HL-60 (cell line): ENCODE data around the gene PIN1.

Experiments
- DNase-seq, 2 experiments: peaks; one replicate each; pipeline ENCODE4 v3.0.0-alpha.2; 2010 to 2020; ENCODE audit warnings: low read depth in 1 of 2, low spot score in 1 of 2
- H3K27ac ChIP-seq: fragments of 250-450 bp; sonication (Bioruptor Pico); replicated peaks from 2 replicates; pipeline ENCODE4 v1.5.1; 2020; ENCODE audit warnings: mild to moderate bottlenecking, moderate library complexity
- H3K27me3 ChIP-seq: fragments of 250-450 bp; sonication (Bioruptor Pico); 2 replicates; pipeline ENCODE4 v1.5.1; 2021; ENCODE audit warnings: mild to moderate bottlenecking, moderate library complexity; ENCODE audit not compliant: insufficient read depth, poor library complexity, severe bottlenecking
- H3K4me3 ChIP-seq: replicated peaks from 2 replicates; pipeline ENCODE4 v1.5.1; 2011; ENCODE audit warnings: mild to moderate bottlenecking, control low read depth, low read length; ENCODE audit not compliant: insufficient read depth
- GABPA ChIP-seq: IDR thresholded peaks from 2 replicates; pipeline ENCODE4 v1.6.1; 2012; ENCODE audit warnings: low read depth
- POLR2AphosphoS5 ChIP-seq: IDR thresholded peaks from 2 replicates; pipeline ENCODE4 v1.6.1; 2012; ENCODE audit warnings: low read depth
- SPI1 ChIP-seq: IDR thresholded peaks from 2 replicates; pipeline ENCODE4 v1.6.1; 2012; ENCODE audit warnings: low read depth, mild to moderate bottlenecking, borderline replicate concordance
- TF ChIP-seq, protein P1 (sequence below): IDR thresholded peaks from 2 replicates; pipeline ENCODE4 v1.6.1; 2012; ENCODE audit warnings: low read depth; ENCODE audit not compliant: insufficient replicate concordance
- TF ChIP-seq, protein P2 (sequence below): IDR thresholded peaks from one replicate; pipeline ENCODE4 v1.5.1; 2011; ENCODE audit warnings: low read length, control low read depth, inconsistent platforms; ENCODE audit not compliant: insufficient read depth

Gene PIN1

DNA sequence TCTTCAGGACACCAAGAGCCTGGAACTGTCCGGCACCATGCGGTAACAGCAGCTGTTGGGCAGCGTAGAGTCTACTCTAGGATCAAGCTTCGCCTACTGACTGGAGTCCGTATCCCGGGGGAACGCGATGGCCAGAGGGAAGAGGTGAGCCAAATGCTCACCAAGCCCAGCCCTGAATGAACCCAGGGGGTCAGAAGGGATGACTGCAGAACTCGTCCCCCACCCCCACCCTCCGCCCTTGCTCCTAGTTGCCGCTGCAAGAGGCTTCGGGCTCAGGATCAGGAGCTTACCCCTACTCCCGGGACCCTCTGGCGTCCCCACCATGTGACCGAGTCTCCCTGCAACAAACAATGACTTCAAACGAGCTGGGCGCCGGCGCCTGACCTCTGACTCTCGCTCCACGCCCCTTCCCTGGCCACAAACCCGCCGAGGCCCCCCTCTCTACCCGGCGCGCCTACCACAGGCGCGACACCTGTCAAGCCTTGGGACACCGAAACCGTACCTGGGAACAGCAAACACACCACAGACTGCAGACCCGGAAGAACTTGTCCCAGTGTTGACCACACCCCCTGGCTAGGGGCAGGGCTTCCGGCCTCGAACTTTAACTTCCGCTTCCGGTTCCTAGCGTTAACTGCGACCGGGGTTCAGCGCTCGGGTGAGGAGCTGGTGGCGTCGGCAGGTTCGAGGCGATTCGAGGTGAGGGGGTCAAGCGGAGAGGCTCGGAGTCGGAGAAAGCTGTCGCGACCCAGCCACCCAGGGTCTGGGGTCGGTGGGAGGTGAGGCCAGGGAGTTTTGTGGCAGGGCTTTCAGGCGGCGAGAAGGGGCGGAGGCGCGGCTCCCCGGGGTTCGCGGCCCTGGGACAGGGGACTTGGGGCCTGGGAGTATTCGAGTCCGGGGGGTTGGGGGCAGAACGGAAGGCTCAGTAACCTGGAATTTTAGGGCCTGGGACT is 7.6 kb upstream of the PIN1 start, which contains the start of gene UBL5:
Gene UBL5 (plus strand): TSS at position 630 of the 950 bp plus-strand sequence. CDS start 420 bp downstream, outside the sequence.
- DNase-seq: peak; percentile 93 to 96
- Histone ChIP-seq H3K27ac (peak within 1 kb of the TSS; percentile 79), H3K4me3 (peak within 1 kb of the TSS; percentile 100), H3K27me3 (no peaks in the 10 kb centered on the region)
- TF ChIP-seq SPI1 (no peak), POLR2AphosphoS5 (peak; percentile 84; the same call in 1 of the 2 replicates), GABPA (peak; percentile 98)
- TF ChIP-seq, protein P1, sequence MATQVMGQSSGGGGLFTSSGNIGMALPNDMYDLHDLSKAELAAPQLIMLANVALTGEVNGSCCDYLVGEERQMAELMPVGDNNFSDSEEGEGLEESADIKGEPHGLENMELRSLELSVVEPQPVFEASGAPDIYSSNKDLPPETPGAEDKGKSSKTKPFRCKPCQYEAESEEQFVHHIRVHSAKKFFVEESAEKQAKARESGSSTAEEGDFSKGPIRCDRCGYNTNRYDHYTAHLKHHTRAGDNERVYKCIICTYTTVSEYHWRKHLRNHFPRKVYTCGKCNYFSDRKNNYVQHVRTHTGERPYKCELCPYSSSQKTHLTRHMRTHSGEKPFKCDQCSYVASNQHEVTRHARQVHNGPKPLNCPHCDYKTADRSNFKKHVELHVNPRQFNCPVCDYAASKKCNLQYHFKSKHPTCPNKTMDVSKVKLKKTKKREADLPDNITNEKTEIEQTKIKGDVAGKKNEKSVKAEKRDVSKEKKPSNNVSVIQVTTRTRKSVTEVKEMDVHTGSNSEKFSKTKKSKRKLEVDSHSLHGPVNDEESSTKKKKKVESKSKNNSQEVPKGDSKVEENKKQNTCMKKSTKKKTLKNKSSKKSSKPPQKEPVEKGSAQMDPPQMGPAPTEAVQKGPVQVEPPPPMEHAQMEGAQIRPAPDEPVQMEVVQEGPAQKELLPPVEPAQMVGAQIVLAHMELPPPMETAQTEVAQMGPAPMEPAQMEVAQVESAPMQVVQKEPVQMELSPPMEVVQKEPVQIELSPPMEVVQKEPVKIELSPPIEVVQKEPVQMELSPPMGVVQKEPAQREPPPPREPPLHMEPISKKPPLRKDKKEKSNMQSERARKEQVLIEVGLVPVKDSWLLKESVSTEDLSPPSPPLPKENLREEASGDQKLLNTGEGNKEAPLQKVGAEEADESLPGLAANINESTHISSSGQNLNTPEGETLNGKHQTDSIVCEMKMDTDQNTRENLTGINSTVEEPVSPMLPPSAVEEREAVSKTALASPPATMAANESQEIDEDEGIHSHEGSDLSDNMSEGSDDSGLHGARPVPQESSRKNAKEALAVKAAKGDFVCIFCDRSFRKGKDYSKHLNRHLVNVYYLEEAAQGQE: no peak

DNA sequence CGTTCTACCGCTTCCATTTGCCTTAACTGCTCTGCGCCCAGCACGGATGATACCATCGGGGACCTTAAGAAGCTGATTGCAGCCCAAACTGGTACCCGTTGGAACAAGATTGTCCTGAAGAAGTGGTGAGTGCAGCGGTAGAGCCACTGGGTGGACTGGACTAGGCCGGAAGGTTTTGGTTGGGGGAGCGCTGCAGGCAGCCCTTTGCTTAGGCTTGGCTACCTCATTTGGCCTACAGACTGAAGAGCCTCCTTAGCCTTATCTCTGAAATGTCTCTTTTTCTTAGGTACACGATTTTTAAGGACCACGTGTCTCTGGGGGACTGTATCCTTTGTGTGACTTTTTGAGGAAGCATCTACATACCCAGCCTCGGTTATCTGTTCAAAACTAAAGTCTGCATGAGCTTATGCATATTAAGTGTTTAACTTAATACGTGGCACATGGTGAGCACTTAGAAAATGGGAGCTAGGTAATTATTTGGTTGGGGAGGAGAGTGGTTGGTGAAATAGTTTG is 6.5 kb upstream of the PIN1 start:
- Histone ChIP-seq H3K4me3 (peak overlapping the region; percentile 100), H3K27me3 (no peaks in the 10 kb centered on the region), H3K27ac (peak overlapping the region; percentile 79)
- DNase-seq: peak in 1 of 2 experiments; percentile 13
- TF ChIP-seq, protein P2, sequence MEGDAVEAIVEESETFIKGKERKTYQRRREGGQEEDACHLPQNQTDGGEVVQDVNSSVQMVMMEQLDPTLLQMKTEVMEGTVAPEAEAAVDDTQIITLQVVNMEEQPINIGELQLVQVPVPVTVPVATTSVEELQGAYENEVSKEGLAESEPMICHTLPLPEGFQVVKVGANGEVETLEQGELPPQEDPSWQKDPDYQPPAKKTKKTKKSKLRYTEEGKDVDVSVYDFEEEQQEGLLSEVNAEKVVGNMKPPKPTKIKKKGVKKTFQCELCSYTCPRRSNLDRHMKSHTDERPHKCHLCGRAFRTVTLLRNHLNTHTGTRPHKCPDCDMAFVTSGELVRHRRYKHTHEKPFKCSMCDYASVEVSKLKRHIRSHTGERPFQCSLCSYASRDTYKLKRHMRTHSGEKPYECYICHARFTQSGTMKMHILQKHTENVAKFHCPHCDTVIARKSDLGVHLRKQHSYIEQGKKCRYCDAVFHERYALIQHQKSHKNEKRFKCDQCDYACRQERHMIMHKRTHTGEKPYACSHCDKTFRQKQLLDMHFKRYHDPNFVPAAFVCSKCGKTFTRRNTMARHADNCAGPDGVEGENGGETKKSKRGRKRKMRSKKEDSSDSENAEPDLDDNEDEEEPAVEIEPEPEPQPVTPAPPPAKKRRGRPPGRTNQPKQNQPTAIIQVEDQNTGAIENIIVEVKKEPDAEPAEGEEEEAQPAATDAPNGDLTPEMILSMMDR: no peak
- TF ChIP-seq SPI1 (no peak), POLR2AphosphoS5 (no peak), GABPA (no peak)
- TF ChIP-seq, protein P1: no peak

DNA sequence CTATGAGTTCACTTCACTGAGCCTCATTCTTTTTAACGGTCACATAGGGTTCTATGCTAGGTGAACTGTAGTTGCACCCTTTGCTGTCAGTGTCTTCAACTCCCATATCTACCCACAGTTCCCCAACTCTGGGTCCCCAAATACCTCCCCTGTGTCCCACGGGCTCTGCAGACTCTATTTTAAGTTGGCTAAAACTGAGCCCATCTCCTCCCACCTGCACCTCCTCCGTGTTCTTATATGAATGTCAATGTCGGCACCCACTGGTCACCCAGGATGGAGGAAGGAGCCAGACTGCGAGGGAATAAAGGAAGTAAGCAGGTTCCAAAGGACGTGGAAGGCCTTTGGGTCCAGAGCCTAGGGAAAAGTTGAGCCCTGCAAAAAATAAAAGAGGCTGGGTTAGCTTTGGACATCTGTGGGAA is 802 bp upstream of the PIN1 start:
- H3K4me3 ChIP-seq: peak overlapping the region; percentile 87
- no peaks in the 10 kb centered on the region for H3K27me3 ChIP-seq
- DNase-seq: no peak
- TF ChIP-seq SPI1 (no peak), POLR2AphosphoS5 (no peak), GABPA (no peak)
- TF ChIP-seq, protein P1: no peak
- TF ChIP-seq, protein P2: no peak
- H3K27ac ChIP-seq: peak overlapping the region; percentile 76; the same call in 1 of the 2 replicates
